Suprapubic skin (tissue), 4 donors: ENCODE measurements around the gene CEACAM4. TPM values are rescaled to one million over a fixed set of nuclear protein-coding genes. Genes with fewer than 3 reads are reported as not detected.
"Not testable (repeated sequence)": the region's sequence is repeated elsewhere in the genome, so short reads cannot be mapped to it uniquely, and the experiment has no call there.

Experiments used
- DNase-seq, 2 donors: peaks; one replicate each; pipeline ENCODE4 v3.0.0-alpha.2; 2019; ENCODE audit warnings: low spot score in 2 of 2
- H3K27ac ChIP-seq: fragments of 200-600 bp; sonication (generic); one replicate; pipeline ENCODE4 v1.5.1; 2019
- H3K27me3 ChIP-seq: fragments of 200-600 bp; sonication (generic); one replicate; pipeline ENCODE4 v1.5.1; 2019
- H3K36me3 ChIP-seq: fragments of 200-600 bp; sonication (generic); one replicate; pipeline ENCODE4 v1.5.1; 2019
- H3K4me1 ChIP-seq: fragments of 200-600 bp; sonication (generic); one replicate; pipeline ENCODE4 v1.5.1; 2019
- H3K4me3 ChIP-seq: fragments of 200-600 bp; sonication (generic); one replicate; pipeline ENCODE4 v1.5.1; 2019; ENCODE audit warnings: mild to moderate bottlenecking
- H3K9me3 ChIP-seq: fragments of 200-600 bp; sonication (generic); one replicate; pipeline ENCODE4 v1.5.1; 2019
- EP300 ChIP-seq: sonication (generic); formaldehyde crosslinking; IDR thresholded peaks from one replicate; pipeline ENCODE4 v1.6.1; 2017; ENCODE audit warnings: antibody characterized with exemption
- POLR2A ChIP-seq, 2 donors: fragments of 450-650 bp; IDR thresholded peaks; one replicate each; pipeline ENCODE4 v1.6.1; 2017; ENCODE audit warnings: antibody characterized with exemption in 2 of 2, mild to moderate bottlenecking in 2 of 2, moderate library complexity in 2 of 2
- POLR2AphosphoS5 ChIP-seq, 3 donors: sonication (generic); formaldehyde crosslinking; IDR thresholded peaks; one replicate each; pipeline ENCODE4 v1.6.1; 2017; ENCODE audit warnings: antibody characterized with exemption in 3 of 3
- WGBS: methylation state at CpG from one replicate; pipeline ENCODE4 v1.1.5; 2018; 5-methylcytosine and 5-hydroxymethylcytosine counted together
- total RNA-seq, 4 donors: library from RNA; depleted of rRNA; stranded (reverse); fragments of >200 nt; gene quantifications; one replicate each; pipeline ENCODE4 v1.1.0, GENCODE V29; 2016
- TF ChIP-seq, protein P1 (sequence below), 2 donors: fragments of 200-600 bp in 1 of 2; fragments of 450-650 bp in 1 of 2; sonication (generic) in 1 of 2; IDR thresholded peaks; one replicate each; pipeline ENCODE4 v1.5.1; 2016 to 2019; ENCODE audit warnings: antibody characterized with exemption in 2 of 2, mild to moderate bottlenecking in 1 of 2, moderate library complexity in 1 of 2

Gene CEACAM4
- total RNA-seq, 4 donors from 2014 or later: 1.9 TPM; not detected in 3

DNA sequence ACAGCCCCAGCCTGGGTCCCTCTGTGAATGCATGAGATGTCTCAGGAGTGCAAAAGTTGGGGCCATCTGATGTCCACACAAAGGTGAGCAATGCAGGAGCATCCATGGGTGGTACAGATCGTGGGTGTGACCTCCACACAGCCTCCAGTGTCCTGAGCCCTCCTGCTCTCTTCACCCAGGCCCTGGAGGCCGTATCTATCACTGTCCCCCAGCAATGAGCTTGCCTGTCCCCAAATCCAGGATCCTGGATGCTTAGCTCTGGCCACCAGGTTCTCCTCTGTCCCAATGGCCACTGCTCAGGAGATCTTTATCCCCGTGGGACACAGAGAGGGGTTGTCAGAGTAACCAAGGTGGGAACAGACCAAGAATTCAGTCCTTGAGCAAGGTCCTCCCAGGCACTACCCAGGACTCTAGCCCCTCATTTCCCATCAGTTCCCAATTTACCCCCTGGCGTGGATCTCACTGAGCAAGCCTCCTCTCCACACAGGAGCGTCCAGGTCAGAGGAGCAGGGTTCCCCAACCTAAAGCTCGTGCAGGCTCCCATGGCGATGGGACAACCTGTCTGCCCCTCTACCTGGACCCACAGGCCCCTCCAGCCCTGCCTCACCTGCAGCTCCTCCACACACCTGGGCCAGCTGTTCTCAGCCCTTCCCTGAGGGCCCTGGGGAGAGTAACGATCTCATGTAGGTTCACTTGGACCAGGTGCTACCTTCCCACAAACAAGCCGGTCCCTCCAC lies 39.6 kb downstream of the CEACAM4 start:
- TF ChIP-seq, protein P1, sequence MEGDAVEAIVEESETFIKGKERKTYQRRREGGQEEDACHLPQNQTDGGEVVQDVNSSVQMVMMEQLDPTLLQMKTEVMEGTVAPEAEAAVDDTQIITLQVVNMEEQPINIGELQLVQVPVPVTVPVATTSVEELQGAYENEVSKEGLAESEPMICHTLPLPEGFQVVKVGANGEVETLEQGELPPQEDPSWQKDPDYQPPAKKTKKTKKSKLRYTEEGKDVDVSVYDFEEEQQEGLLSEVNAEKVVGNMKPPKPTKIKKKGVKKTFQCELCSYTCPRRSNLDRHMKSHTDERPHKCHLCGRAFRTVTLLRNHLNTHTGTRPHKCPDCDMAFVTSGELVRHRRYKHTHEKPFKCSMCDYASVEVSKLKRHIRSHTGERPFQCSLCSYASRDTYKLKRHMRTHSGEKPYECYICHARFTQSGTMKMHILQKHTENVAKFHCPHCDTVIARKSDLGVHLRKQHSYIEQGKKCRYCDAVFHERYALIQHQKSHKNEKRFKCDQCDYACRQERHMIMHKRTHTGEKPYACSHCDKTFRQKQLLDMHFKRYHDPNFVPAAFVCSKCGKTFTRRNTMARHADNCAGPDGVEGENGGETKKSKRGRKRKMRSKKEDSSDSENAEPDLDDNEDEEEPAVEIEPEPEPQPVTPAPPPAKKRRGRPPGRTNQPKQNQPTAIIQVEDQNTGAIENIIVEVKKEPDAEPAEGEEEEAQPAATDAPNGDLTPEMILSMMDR (IDR thresholded peaks at IDR 0.05): no peak
- TF ChIP-seq EP300: no peak
- no peak for TF ChIP-seq POLR2A (IDR thresholded peaks at IDR 0.05)
- no peak for TF ChIP-seq POLR2AphosphoS5 (IDR thresholded peaks at IDR 0.05)
- peaks cover 12% of the 10 kb centered on the region for H3K27me3 ChIP-seq
- H3K27ac ChIP-seq: no peak overlapping the region
- no peak overlapping the region for H3K4me3 ChIP-seq
- no peak for DNase-seq
- WGBS: 69% methylated on average over 6 of the region's 9 CpGs
- H3K4me1 ChIP-seq: no peaks in the 10 kb centered on the region
- H3K9me3 ChIP-seq: no peaks in the 10 kb centered on the region
- H3K36me3 ChIP-seq: no peaks in the 10 kb centered on the region

- H3K36me3 ChIP-seq: no peaks in the 10 kb centered on the region
- no peaks in the 10 kb centered on the region for H3K9me3 ChIP-seq
- no peak overlapping the region for H3K27ac ChIP-seq
- peaks cover 7% of the 10 kb centered on the region for H3K27me3 ChIP-seq
- DNase-seq: no peak
- no peak overlapping the region for H3K4me3 ChIP-seq
- TF ChIP-seq POLR2AphosphoS5 (IDR thresholded peaks at IDR 0.05) (no peak), POLR2A (IDR thresholded peaks at IDR 0.05) (no peak), EP300 (no peak)
- TF ChIP-seq, protein P1 (IDR thresholded peaks at IDR 0.05): no peak
- H3K4me1 ChIP-seq: no peaks in the 10 kb centered on the region
These were observed 40.8 kb downstream of the CEACAM4 start for GRCh38 chr19:41586064-41586463.

DNA sequence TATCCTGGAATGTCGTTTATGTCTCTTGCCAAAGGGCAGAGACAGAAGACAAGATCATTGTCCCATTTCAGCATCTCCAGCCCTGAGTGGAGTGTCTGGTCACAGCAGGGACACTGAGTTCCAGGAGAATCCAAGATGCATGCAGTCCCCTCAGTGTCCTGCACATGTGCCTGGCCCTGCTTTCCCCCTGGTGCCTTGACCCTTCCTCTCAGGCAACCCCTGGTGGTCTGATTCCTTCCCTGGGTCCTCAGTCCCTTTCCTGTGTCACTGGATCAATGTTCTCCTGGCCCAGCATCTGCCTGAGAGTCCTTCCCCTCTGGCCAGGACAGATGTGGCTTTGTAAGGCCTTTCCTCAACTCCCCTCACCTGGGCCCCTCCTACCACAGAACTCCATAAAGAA lies 41.9 kb downstream of the CEACAM4 start:
- Histone ChIP-seq H3K27ac (no peak overlapping the region), H3K36me3 (no peaks in the 10 kb centered on the region), H3K4me1 (no peaks in the 10 kb centered on the region), H3K9me3 (no peaks in the 10 kb centered on the region), H3K27me3 (peaks cover 7% of the 10 kb centered on the region), H3K4me3 (no peak overlapping the region)
- DNase-seq: no peak
- 80% methylated on average over 1 of the region's 1 CpG for WGBS
- TF ChIP-seq POLR2A (IDR thresholded peaks at IDR 0.05): no peak
- TF ChIP-seq, protein P1 (IDR thresholded peaks at IDR 0.05): no peak
- TF ChIP-seq POLR2AphosphoS5 (IDR thresholded peaks at IDR 0.05): no peak
- TF ChIP-seq EP300: no peak

DNA sequence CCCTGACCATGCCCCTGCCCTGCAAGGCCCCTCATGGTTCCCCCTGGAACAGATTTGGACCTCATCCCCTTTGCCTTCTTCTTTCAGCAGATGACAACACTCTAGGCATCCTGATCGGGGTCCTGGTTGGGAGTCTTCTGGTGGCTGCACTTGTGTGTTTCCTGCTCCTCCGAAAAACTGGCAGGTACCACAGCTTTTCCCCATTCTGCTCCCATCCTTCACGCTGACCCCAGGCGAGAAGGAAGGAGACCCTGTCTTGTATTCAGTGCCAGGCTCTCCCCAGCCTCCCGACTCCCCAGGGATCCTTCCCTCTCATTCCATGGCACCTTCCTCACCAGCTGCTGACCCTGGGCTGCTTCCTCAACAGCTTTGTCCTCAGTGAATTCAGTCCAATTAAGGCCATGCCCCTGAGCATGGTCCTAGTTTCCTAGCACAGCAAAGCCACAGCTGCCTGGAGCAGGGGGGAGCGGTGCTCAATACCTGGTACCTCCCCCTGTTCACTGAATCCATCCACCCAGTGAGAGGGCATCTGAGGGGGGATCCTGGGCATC lies 42.5 kb downstream of the CEACAM4 start:
- H3K4me3 ChIP-seq: no peak overlapping the region
- H3K4me1 ChIP-seq: no peaks in the 10 kb centered on the region
- DNase-seq: no peak
- no peaks in the 10 kb centered on the region for H3K36me3 ChIP-seq
- TF ChIP-seq, protein P1 (IDR thresholded peaks at IDR 0.05): no peak
- TF ChIP-seq POLR2AphosphoS5 (IDR thresholded peaks at IDR 0.05) (no peak), POLR2A (IDR thresholded peaks at IDR 0.05) (no peak), EP300 (no peak)
- no peak overlapping the region for H3K27ac ChIP-seq
- 76% methylated on average over 6 of the region's 6 CpGs for WGBS
- H3K27me3 ChIP-seq: peaks cover 7% of the 10 kb centered on the region
- H3K9me3 ChIP-seq: no peaks in the 10 kb centered on the region

DNA sequence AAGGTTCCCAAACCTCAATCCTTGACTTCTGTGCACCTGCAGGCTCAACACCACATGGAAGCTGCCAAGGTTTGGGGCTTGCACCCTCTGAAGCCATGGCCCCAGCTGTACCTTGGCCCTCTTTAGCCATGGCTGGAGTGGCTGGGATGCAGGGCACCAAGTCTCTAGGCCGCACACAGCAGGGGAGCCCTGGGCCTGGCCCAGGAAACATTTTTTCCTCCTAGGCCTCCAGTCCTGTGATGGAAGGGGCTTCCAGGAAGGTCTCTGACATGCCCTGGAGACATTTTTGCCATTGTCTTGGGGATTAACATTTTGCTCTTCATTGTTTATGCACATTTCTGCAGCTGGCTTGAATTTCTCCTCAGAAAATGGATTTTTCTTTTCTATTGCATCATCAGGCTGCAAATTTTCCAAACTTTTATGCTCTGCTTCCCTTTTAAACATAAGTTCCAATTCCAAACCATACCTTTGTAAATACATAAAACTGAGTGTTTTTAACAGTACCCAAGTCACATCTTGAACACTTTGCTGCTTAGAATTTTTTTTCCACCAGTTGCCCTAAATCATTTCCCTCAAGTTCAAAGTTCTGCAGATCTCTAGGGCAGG lies 44.2 kb downstream of the CEACAM4 start:
- DNase-seq, H3K4me1 ChIP-seq, H3K27ac ChIP-seq, H3K9me3 ChIP-seq, H3K36me3 ChIP-seq, H3K27me3 ChIP-seq, H3K4me3 ChIP-seq: not testable (repeated sequence)
- WGBS: 100% methylated on average over 1 of the region's 1 CpG

- H3K4me1 ChIP-seq, H3K4me3 ChIP-seq, DNase-seq, H3K9me3 ChIP-seq, H3K36me3 ChIP-seq, H3K27me3 ChIP-seq, H3K27ac ChIP-seq: not testable (repeated sequence)
- WGBS: 71% methylated on average over 4 of the region's 4 CpGs
These were observed 45.8 kb downstream of the CEACAM4 start for GRCh38 chr19:41581068-41581467.
